ENCODE measurements around the gene CORO2B. TPM values are rescaled to one million over a fixed set of nuclear protein-coding genes. Genes with fewer than 3 reads are reported as not detected.

The CORO2B gene
- total RNA-seq, 4 donors from 2014 or later: 0.70 to 9.1 (median 1.7) TPM

DNA sequence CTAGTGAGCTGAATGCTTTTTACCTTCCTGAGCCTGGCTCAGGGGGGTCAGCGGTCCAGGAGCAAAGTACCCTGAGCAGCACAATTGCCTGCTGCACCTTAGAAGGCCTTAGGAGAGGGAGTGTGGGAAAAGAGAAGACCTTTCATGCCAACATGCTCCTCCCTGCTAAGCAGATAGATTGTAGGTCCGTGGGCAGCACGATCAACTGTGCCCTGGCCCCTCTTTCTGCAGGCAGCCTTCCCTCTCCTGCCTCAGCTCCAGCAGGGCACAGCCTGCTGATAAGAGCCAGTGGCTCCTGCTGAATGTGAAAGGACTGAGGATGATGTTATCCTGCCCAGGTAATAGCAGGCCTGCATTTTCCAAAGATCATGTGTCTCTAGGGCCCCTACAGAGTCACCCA is 4.1 kb downstream of the CORO2B start:
- no peak overlapping the region for H3K27ac ChIP-seq
- peaks cover 0 to 12% (median 2%) of the 10 kb centered on the region in 4 donors for H3K4me1 ChIP-seq
- H3K9me3 ChIP-seq: no peaks in the 10 kb centered on the region
- TF ChIP-seq POLR2A (IDR thresholded peaks at IDR 0.05): no peak
- TF ChIP-seq, protein P1, sequence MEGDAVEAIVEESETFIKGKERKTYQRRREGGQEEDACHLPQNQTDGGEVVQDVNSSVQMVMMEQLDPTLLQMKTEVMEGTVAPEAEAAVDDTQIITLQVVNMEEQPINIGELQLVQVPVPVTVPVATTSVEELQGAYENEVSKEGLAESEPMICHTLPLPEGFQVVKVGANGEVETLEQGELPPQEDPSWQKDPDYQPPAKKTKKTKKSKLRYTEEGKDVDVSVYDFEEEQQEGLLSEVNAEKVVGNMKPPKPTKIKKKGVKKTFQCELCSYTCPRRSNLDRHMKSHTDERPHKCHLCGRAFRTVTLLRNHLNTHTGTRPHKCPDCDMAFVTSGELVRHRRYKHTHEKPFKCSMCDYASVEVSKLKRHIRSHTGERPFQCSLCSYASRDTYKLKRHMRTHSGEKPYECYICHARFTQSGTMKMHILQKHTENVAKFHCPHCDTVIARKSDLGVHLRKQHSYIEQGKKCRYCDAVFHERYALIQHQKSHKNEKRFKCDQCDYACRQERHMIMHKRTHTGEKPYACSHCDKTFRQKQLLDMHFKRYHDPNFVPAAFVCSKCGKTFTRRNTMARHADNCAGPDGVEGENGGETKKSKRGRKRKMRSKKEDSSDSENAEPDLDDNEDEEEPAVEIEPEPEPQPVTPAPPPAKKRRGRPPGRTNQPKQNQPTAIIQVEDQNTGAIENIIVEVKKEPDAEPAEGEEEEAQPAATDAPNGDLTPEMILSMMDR (IDR thresholded peaks at IDR 0.05): no peak
- peak in 1 of 3 donors; percentile 16 for DNase-seq
- no peak overlapping the region for H3K4me3 ChIP-seq
- H3K27me3 ChIP-seq: peaks cover 0 to 6% of the 10 kb centered on the region in 2 donors
- H3K36me3 ChIP-seq: no peaks in the 10 kb centered on the region

DNA sequence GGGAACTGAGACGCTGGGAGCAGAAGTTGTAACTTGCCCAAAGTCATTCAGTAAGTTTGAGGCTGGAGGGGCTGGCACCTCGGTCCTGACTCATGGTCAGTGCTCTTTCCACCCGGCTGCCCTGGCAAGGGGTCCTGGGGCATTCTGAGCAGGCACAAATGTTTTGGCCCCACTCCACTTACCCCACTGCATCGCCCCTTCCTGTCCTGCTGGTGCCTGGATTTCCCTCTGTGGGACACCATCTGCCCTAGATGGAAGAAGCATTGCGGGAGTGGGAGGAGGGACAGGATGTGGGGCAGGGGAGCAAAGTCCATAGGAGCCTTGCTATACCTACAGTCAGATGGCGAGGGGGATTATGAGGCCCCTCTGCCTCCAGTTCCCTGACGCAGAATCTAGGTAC is 4.5 kb downstream of the CORO2B start:
- DNase-seq: peak in 1 of 3 donors; percentile 25
- Histone ChIP-seq H3K27ac (no peak overlapping the region), H3K4me3 (no peak overlapping the region), H3K36me3 (no peaks in the 10 kb centered on the region), H3K9me3 (no peaks in the 10 kb centered on the region), H3K27me3 (peaks cover 0 to 6% of the 10 kb centered on the region in 2 donors), H3K4me1 (peaks cover 0 to 7% (median under 1%) of the 10 kb centered on the region in 4 donors)
- TF ChIP-seq, protein P1 (IDR thresholded peaks at IDR 0.05): no peak
- TF ChIP-seq POLR2A (IDR thresholded peaks at IDR 0.05): no peak

DNA sequence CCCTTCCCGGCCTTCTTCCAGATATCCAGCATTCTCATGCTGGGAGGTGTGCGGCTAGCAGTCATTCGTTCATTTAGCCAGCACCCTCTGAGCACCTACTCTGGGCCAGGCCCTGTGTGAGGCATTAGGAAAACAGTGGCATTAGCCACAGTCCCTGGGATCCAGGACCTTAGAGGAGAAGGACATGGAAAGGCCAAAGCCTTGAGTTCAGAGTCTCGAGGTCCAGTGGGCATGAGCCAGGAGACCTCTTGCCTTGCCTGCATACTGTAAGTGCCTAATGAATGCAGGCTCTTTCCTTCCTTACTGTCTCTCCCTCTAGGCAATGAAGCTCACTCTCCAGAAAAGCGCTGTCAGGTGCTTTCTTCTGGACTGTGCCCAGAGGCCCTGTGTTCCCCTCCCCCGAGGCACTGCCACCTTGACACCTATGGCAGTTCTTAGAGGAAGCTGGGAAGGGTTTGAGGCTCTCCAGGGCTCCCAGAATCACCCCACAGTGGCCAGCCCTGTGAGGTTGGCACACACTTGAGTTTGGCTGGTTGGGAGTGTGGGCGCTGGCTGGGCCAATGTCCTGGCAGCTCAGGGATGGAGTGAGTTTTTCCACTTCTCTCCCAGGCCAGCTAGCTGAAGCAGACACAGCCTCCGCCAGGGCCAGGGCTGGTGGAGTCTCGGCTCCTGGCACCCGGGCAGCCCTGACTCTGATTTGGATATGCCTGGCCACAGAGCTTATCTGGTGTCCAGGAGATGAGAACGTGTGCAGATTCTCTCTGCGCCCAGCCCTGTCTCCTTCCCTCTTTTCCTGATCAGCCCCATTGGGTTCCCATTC is 5.4 kb downstream of the CORO2B start:
- H3K27me3 ChIP-seq: peaks cover 0 to 5% of the 10 kb centered on the region in 2 donors
- H3K4me3 ChIP-seq: no peak overlapping the region
- H3K4me1 ChIP-seq: peaks cover 0 to 5% (median 0%) of the 10 kb centered on the region in 4 donors
- DNase-seq: peak in 1 of 3 donors; percentile 31
- no peaks in the 10 kb centered on the region for H3K36me3 ChIP-seq
- no peak overlapping the region for H3K27ac ChIP-seq
- no peaks in the 10 kb centered on the region for H3K9me3 ChIP-seq
- TF ChIP-seq, protein P1 (IDR thresholded peaks at IDR 0.05): no peak
- TF ChIP-seq POLR2A (IDR thresholded peaks at IDR 0.05): no peak

DNA sequence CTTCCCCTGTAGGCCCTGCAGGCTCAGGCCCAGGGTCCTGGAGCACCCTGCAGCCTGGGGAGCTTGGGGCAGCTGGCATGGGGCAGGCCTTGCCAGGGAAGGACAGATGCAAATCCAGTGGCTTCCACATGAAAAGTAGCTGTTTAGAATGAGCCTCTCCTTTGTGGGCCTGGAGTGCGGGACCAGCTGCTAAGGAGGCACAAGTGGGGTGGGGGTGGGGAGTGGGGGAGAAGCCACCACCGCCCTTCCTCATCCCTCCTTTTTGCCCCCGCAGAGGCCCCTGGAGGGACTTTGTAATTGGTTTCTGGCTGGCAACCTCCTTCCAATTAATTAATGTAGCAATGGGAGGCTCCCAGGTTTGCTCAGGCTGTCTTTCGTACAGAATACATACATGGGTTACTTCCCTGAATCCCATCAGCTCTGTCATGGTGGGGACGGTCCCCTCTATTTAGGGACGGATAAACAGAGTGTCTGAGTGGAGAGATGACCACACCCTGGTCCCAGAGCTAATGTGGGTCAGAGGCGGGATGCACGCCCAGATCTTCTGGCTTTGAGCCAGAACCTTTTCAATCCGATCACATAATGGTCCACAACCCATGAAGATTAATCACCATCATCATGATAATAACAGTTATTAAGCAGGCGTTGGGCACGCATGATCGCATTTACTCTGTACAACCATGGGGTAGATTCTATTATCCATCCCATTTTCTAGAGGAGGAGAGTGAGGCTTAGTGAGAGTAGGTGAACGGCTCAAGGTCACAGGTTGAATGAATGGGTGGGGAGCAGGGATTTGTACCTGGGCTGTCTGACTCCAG is 6.2 kb downstream of the CORO2B start:
- no peak overlapping the region for H3K27ac ChIP-seq
- TF ChIP-seq, protein P1 (IDR thresholded peaks at IDR 0.05): no peak
- no peak for TF ChIP-seq POLR2A (IDR thresholded peaks at IDR 0.05)
- peak in 1 of 3 donors; percentile 20 for DNase-seq

DNA sequence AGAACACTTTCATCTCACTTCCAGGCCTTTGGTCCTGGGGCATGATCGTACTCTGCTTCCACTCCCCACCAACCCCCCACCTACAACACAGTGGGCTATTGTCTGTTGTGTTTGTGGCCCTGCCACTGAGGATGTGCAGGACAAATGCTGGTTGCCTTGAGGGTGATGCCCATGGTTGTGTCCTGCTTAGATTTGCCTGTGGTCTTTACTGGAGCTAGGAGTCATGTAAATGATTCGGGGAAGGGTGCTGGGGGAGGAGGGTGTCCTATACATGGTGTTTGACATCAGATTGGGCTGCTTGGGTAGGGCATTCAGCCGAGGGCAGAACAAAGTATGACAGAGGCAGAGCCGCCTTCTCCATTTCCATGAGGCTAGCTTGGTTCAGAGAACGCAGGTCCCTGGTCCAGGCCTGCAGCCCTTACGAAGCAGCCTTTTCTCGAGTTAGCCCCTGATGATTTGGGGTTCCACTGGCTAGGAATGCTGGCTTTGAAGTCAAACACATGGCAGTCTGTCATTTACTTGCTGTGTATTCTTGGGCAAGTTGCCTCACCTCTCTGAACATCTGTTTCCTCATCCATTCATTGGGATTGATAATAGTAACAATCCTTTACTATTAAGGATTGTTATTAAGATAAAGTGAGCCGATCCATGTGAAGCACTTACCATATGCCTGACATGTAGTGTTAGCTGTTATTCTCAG is 6.9 kb downstream of the CORO2B start:
- H3K9me3 ChIP-seq: no peaks in the 10 kb centered on the region
- H3K4me3 ChIP-seq: no peak overlapping the region
- H3K36me3 ChIP-seq: no peaks in the 10 kb centered on the region
- H3K27ac ChIP-seq: no peak overlapping the region
- TF ChIP-seq POLR2A (IDR thresholded peaks at IDR 0.05): no peak
- TF ChIP-seq, protein P1 (IDR thresholded peaks at IDR 0.05): no peak
- no peaks in the 10 kb centered on the region for H3K27me3 ChIP-seq
- no peaks in the 10 kb centered on the region for H3K4me1 ChIP-seq
- peak in 1 of 3 donors; percentile 33 for DNase-seq

More for the DNA sequence above, 6.2 kb downstream of the CORO2B start:
- Histone ChIP-seq H3K27me3 (no peaks in the 10 kb centered on the region), H3K4me1 (no peaks in the 10 kb centered on the region), H3K9me3 (no peaks in the 10 kb centered on the region), H3K4me3 (no peak overlapping the region), H3K36me3 (no peaks in the 10 kb centered on the region)

Measured in Peyer's patch (tissue), 4 donors.